ENCODE measurements around the gene GAA.

Gene GAA

GRCh38 chr17:80117491-80118401, 16.4 kb downstream of the GAA start:
- no peak for DNase-seq (ENCODE audit: low spot score)

- DNase-seq (ENCODE audit: low spot score): no peak
Measured at GRCh38 chr17:80118601-80119270, 17.4 kb downstream of the GAA start.

DNA sequence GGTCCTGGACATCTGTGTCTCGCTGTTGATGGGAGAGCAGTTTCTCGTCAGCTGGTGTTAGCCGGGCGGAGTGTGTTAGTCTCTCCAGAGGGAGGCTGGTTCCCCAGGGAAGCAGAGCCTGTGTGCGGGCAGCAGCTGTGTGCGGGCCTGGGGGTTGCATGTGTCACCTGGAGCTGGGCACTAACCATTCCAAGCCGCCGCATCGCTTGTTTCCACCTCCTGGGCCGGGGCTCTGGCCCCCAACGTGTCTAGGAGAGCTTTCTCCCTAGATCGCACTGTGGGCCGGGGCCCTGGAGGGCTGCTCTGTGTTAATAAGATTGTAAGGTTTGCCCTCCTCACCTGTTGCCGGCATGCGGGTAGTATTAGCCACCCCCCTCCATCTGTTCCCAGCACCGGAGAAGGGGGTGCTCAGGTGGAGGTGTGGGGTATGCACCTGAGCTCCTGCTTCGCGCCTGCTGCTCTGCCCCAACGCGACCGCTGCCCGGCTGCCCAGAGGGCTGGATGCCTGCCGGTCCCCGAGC, 17.9 kb downstream of the GAA start:
- no peak for DNase-seq (ENCODE audit: low spot score)

DNA sequence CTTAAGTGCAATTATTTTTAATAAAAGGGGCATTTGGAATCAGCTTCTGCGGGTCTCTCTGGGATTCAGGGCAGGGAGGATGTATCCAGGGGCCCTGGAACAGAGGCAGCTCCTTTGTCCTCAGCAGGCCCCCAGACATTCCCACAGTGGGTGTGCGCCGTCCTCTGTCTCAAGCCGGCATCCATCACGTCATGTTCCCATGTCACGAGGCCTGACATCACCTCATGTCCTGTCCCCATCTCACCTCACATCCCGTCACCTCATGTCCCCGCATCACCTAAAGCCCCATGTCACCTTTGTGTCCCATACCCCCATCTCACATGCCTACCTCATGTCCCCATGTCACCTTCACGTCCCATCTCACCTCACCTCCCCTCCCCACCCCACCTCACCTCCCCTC, 18.5 kb downstream of the GAA start:
- no peak for DNase-seq (ENCODE audit: low spot score)

DNA sequence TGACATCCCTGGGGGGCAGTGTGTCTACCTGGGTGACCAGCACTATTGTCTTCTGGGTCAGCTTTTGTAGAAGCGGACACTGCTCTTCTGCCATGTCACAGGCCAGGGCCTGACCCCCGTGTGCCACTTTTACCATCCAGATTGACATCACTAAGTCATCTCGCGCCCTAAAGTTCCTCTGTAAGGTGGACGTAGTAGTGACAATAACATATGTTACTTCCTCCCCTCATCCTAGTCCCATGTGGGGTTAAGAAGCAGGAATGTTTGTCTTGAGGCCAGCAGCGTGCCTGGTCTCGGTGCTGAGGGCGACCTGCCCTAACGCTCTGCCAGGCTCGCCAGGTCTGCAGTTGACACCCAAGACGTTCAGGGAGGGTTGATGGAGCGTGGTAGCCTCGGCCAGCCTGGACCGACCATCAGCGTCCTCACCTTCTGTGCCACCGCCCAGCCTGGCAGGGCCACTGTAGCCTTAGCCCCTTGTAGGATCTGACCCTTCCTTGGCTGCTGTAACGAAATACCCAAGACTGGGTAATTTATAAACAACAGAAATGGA, 20.7 kb downstream of the GAA start:
- DNase-seq (ENCODE audit: low spot score): no peak

DNA sequence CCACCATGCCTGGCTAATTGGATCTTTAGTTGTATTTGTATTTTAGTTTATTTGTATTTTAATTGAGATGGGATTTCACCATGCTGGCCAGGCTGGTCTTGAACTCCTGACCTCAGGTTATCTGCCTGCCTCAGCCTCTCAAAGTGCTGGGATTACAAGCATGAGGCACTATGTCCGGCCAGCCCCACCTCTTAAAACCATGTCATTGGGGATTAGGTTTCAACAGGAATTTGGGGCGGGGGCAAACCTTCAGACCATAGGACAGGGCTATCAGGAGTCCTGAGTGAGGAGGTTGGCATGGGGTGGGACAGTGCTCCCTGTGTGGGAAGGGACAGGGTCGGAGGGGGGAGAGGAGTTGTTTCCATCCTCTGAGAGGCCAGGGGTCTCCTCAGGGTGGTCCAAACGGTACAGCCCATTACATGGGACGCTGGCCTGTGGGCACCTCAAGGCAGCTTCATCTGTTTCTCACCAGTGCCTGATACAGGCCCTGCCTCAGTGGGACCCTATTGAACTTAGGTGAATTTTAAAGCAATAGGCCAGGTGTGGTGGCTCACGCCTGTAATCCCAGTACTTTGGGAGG, 21.6 kb downstream of the GAA start:
- DNase-seq (ENCODE audit: low spot score): no peak

DNA sequence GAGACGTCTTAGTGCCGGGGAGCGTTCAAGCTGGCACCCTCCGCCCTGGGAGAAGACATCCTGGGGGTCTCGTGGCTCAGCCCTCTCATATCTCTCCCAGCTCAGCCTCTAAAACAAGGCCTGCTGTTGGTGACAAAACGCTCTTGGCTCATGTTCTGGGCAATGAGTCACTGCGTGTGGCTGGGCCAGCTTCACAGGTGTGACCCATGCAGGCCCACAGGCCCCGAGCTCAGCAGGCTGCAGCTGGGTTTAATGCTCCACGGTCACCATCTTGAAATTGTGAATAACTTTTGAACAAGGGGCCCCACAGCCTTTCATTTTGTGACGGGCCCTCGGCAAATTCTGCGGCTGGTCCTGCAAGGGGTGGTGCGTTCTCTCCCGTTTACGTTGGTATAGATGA, 22.4 kb downstream of the GAA start:
- no peak for DNase-seq (ENCODE audit: low spot score)

GRCh38 chr17:80124351-80124981, 23.1 kb downstream of the GAA start:
- DNase-seq (ENCODE audit: low spot score): peak; percentile 83

- no peak for DNase-seq (ENCODE audit: low spot score)
Measured at GRCh38 chr17:80125656-80126448, 24.5 kb downstream of the GAA start.

- no peak for DNase-seq (ENCODE audit: low spot score)
Measured at GRCh38 chr17:80126449-80126715, 25.0 kb downstream of the GAA start.

GRCh38 chr17:80129006-80129565, 27.7 kb downstream of the GAA start:
- no peak for DNase-seq (ENCODE audit: low spot score)

GRCh38 chr17:80130992-80131391, 29.6 kb downstream of the GAA start:
- no peak for DNase-seq (ENCODE audit: low spot score)

- DNase-seq (ENCODE audit: low spot score): no peak
Measured at GRCh38 chr17:80132906-80133625, 31.7 kb downstream of the GAA start.

- no peak for DNase-seq (ENCODE audit: low spot score)
Measured at GRCh38 chr17:80133626-80133970, 32.2 kb downstream of the GAA start.

GRCh38 chr17:80137131-80137530, 35.8 kb downstream of the GAA start:
- no peak for DNase-seq (ENCODE audit: low spot score)

- no peak for DNase-seq (ENCODE audit: low spot score)
Measured at GRCh38 chr17:80138856-80139426, 37.6 kb downstream of the GAA start.

GRCh38 chr17:80141463-80142165, 40.2 kb downstream of the GAA start:
- no peak for DNase-seq (ENCODE audit: low spot score)

- no peak for DNase-seq (ENCODE audit: low spot score)
Measured at GRCh38 chr17:80142929-80143328, 41.5 kb downstream of the GAA start.
